Ramos (cell line): ENCODE measurements around the gene CETN1.

Source experiments
- in situ Hi-C: fragments of 300-500 bp; cut with MboI; formaldehyde crosslinking; loops from one replicate; pipeline ENCODE4 v1.14.3; 2022; ENCODE audit warnings: low sequenced_read_pairs; ENCODE audit not compliant: unreplicated experiment

The CETN1 gene

DNA sequence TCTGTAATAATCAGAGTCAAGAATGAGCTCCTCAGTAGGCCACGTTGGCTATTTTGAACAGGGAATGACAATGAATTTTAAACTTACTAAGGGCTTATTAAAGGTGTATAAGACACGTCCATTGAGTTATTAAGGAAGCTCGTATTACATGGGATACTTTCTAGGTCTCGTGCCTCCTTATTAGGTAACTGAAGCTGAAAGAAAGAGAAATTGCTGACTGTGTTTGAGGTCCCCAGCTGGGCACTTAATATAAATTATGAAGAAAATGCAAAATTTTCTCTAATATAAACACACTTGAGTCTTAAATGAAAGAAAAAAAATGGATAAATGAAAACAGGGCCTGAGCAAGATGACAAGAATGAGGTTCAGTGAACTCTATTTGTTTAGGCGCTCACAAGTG is 38.4 kb downstream of the CETN1 start:
- in situ Hi-C loops: no loop called here

DNA sequence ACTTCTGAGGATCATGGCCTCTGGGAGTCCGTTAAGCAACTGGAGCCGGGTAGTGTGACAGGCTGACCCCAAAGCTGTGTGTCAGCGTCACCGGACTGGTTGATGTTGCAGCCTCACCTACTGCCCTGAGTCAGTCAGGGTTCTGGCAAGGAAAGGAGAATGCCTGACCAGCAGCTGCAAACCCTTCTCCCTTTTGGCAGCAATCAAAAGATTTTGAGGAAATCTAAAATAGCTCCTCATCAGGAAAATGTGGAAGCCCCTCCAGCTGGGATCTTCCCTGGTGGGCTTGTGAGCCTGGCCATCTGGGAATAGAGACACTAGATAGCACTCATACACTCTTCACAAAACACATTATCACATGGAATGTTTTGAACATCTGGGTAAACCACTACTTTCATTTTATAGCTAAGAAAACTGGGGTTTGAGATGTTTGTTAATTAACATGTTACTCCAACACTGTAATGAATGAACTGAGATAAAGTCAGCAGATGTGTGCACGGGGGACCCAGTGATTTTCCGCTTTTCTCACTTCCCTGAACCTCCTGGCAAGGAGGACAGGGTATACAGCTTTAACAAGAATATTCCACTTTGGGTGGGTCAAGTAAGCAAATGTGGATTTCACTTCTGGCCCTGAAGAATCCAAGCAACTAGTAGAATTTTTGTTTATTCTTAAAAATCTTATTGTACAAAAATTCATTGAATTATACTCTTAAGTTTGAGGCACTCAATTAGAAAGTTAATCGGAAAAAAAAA is 41.3 kb downstream of the CETN1 start:
- in situ Hi-C loops: loop anchor here (10.0 kb wide), 1 partner anchor 213 kb away; no protein-coding TSS in a partner anchor

DNA sequence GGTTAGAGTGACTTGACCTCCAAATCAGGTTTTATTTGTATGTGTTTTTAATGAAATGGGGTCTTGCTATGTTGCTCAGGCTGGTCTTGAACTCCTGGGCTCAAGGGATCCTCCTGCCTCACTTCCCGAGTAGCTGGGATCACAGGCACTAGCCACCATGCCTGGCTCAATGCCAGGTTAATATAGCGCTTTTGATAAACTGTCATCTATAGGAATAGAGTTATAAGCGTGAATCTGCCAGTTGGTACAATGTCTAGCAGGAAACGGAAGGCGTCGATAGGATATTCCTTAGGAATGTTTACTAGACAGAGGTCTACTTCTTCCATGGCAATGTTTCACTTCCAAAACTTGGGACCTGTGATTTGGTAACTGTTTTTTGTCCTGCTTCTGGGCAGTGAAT is 42.1 kb downstream of the CETN1 start:
- in situ Hi-C loops: loop anchor here (10.0 kb wide), 1 partner anchor 213 kb away; no protein-coding TSS in a partner anchor

DNA sequence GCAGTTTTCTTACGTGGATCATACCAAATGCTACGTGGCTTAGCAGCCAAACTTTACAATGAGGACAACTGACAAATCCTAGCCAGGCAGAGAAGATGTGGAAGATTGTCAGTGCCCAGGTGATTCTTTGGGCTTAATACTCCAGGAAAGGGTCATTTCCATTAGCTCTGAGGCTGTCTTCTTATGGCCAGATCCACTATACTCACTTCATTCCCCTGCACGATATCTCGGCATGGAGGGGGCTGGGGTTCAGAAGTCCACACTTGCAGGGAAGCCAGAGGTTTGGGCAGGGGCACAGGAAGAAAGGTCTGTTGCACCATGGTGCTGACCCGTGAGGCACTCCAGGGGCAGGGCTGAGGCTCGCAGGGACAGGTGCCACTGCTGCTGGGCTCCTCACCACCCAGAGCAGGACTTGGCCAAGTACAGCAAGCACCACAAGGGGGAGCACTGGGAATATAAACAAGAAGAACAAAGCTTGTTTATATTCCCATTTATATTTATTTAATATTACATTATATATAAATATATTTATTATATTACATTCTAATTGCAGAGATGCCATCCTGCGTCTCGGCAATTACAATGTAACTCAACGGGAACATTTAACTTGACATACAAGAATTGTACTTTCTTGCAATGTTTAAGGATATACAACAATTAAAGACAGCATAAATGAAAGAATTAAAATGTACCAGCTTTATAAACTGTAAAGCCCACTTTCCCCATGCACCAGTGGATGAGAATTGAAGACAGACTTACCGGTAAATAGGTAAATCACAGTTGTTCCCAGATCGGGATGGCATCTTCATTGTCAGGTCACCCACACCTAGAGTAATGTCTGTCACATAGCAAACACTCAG is 43.8 kb downstream of the CETN1 start:
- in situ Hi-C loops: loop anchor here (10.0 kb wide), 1 partner anchor 211 kb away; no protein-coding TSS in a partner anchor

DNA sequence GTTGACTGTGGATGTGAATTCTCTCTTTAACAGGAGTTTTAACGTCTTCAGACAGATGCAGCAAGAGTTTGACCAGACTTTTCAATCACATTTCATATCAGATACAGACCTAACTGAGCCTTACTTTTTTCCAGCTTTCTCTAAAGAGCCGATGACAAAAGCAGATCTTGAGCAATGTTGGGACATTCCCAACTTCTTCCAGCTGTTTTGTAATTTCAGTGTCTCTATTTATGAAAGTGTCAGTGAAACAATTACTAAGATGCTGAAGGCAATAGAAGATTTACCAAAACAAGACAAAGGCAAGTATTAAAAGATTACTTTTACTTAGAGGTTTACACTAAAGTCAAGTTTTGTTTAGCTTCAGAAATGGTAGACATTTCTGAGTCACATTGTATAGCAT is 47.1 kb downstream of the CETN1 start:
- in situ Hi-C loops: loop anchor here (10.0 kb wide), 1 partner anchor 208 kb away; no protein-coding TSS in a partner anchor

DNA sequence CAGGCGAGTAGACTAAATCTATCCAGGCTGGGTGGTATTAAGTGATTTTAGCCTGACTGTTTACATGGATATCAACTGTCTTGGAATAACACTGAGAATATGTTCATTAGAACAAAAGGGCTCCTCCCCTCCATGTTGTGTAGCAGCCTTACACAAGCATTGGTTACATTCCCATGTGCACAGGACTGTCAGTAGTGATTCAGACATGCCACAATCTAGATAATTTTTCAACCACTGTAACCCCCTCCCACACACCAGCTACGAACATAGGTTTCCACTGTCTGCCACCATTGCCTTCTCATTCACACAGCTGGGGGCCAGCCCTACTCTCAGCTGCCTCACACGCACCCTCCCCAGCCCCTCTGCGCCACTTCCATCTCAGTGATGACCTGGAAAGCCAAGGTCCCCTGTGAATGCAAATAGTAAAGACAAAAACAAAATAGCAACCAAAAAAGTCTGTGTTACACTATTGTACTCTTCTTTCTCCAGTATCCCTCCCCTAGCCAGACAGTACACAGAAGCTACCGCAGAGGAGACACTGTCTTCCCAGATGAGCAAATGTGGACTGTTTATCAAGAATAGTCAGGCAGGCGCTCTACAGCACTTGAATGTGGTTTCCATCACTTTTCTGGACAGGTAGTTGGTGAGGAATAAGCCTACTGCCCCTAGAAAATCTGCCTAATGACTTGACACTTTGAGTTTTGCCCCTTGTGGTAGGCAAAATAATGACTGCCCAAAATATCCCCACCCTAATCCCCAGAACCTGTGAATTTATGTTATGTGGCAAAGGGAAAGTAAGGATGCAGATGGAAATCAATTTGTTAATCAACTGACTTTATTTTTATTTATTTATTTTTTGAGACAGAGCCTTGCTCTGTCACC is 49.3 kb downstream of the CETN1 start:
- in situ Hi-C loops: loop anchor here (10.0 kb wide), 1 partner anchor 205 kb away; no protein-coding TSS in a partner anchor

DNA sequence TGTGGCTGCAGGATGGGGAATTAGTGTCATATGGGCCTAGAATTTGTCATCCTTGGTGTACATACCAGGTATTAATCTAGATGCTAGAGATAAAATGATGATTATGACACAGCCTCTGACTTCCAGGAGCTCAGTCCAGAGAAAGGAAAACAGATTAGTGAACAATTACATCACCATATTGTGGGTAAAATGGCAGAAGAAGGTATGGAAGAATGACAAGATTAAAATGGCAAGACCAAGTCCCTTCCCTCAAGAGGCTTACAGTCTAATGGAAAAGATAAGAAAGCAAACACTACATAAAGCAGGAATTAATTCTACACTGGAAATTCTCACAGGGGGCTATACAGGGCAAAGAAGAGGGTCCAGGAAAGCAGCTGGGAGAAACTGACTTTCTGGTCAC is 51.4 kb downstream of the CETN1 start:
- in situ Hi-C loops: no loop called here
